OCI-LY7 (cell line): ENCODE results near the gene SOAT2. TPM values are rescaled to one million over a fixed set of nuclear protein-coding genes. Genes with fewer than 3 reads are reported as not detected.

ENCODE experiments used
- BruUV-seq: library from RNA; stranded (reverse); fragments of 400-500 nt; replicated peaks from 2 replicates; lab custom pipeline; 2021; lab: Mats Ljungman, UMichigan
- CTCF ChIA-PET: fragments of 300-600 bp; sonication (Branson Sonifier 250); formaldehyde crosslinking; loops from one replicate; lab custom pipeline; 2022; ENCODE audit warnings: antibody characterized with exemption; ENCODE audit not compliant: unreplicated experiment; lab: Charles Lee
- POLR2A ChIA-PET: fragments of 300-600 bp; sonication (Branson Sonifier 250); formaldehyde crosslinking; loops from one replicate; lab custom pipeline; 2022; ENCODE audit warnings: antibody characterized with exemption; lab: Charles Lee
- DNase-seq: peaks from one replicate; pipeline ENCODE4 v3.0.0-alpha.2; 2015; ENCODE audit warnings: low spot score
- H2AFZ ChIP-seq: fragments of 200-600 bp; sonication (generic), shearing (Covaris generic); 2 replicates; pipeline ENCODE4 v1.6.1; 2014; ENCODE audit warnings: mild to moderate bottlenecking, antibody characterized with exemption, low read length, moderate library complexity
- H3K27ac ChIP-seq: fragments of 200-600 bp; sonication (generic); 2 replicates; pipeline ENCODE4 v1.5.1; 2014; ENCODE audit warnings: mixed run types, low read depth, mild to moderate bottlenecking, moderate library complexity, low read length, inconsistent platforms; ENCODE audit not compliant: poor library complexity, severe bottlenecking
- H3K36me3 ChIP-seq: fragments of 200-600 bp; sonication (generic); 2 replicates; pipeline ENCODE4 v1.6.1; 2014; ENCODE audit warnings: mild to moderate bottlenecking, antibody characterized with exemption, low read length, moderate library complexity, mixed read lengths; ENCODE audit not compliant: insufficient read depth
- H3K4me1 ChIP-seq: fragments of 200-600 bp; sonication (generic); 2 replicates; pipeline ENCODE4 v1.5.1; 2014; ENCODE audit warnings: mild to moderate bottlenecking, low read length; ENCODE audit not compliant: insufficient read depth, poor library complexity, severe bottlenecking
- H3K4me2 ChIP-seq: fragments of 200-600 bp; sonication (generic); 2 replicates; pipeline ENCODE4 v1.6.1; 2014; ENCODE audit warnings: mild to moderate bottlenecking, low read length
- H3K4me3 ChIP-seq: fragments of 200-600 bp; sonication (generic); 2 replicates; pipeline ENCODE4 v1.5.1; 2014; ENCODE audit warnings: mild to moderate bottlenecking, low read depth, low read length; ENCODE audit not compliant: poor library complexity, severe bottlenecking
- H3K79me2 ChIP-seq: fragments of 200-600 bp; sonication (generic); 2 replicates; pipeline ENCODE4 v1.6.1; 2016; ENCODE audit warnings: low read depth, mild to moderate bottlenecking, low read length, moderate library complexity, mixed read lengths; ENCODE audit not compliant: insufficient read depth
- H3K9me2 ChIP-seq: fragments of 200-600 bp; sonication (generic); 2 replicates; pipeline ENCODE4 v1.6.1; 2016; ENCODE audit warnings: mild to moderate bottlenecking, low read length, mixed read lengths; ENCODE audit not compliant: insufficient read depth
- H3K9me3 ChIP-seq: fragments of 200-600 bp; sonication (generic); 2 replicates; pipeline ENCODE4 v1.6.1; 2014; ENCODE audit warnings: mild to moderate bottlenecking, mixed run types, low read length, mixed read lengths
- H4K20me1 ChIP-seq: fragments of 200-600 bp; sonication (generic); 2 replicates; pipeline ENCODE4 v1.6.1; 2014; ENCODE audit warnings: mild to moderate bottlenecking, antibody characterized with exemption, low read length, moderate library complexity, mixed read lengths; ENCODE audit not compliant: insufficient read depth
- EZH2phosphoT487 ChIP-seq: fragments of 200-600 bp; sonication (generic); IDR thresholded peaks from 2 replicates; pipeline ENCODE4 v1.6.1; 2018; ENCODE audit warnings: low read depth, borderline replicate concordance, mild to moderate bottlenecking, mixed run types, antibody characterized with exemption, low read length, moderate library complexity, mixed read lengths
- intact Hi-C: fragments of 100-400 bp; cut with micrococcal nuclease; formaldehyde crosslinking; loops from one replicate; pipeline ENCODE4 v1.10.0; 2022; ENCODE audit not compliant: unreplicated experiment
- total RNA-seq, 2 experiments: library from RNA; depleted of rRNA in 1 of 2; stranded (reverse); fragments of >200 nt in 1 of 2; shearing (Covaris generic) in 1 of 2; gene quantifications; 2 replicates each; pipeline ENCODE4 v1.2.3, GENCODE V29; 2014 to 2022
- TF ChIP-seq, protein P1 (sequence below): fragments of 200-600 bp; sonication (generic); conservative IDR thresholded peaks from 2 replicates; pipeline ENCODE4 v1.5.1; 2014; ENCODE audit warnings: mild to moderate bottlenecking, antibody characterized with exemption, low read length, moderate library complexity, mixed read lengths

SOAT2 gene
- total RNA-seq, 2 experiments from 2014 or later = 0.06 to 1.8 TPM

GRCh38 chr12:53133722-53134121 lies 30.4 kb downstream of the SOAT2 start:
- no peak for TF ChIP-seq EZH2phosphoT487
- TF ChIP-seq, protein P1, sequence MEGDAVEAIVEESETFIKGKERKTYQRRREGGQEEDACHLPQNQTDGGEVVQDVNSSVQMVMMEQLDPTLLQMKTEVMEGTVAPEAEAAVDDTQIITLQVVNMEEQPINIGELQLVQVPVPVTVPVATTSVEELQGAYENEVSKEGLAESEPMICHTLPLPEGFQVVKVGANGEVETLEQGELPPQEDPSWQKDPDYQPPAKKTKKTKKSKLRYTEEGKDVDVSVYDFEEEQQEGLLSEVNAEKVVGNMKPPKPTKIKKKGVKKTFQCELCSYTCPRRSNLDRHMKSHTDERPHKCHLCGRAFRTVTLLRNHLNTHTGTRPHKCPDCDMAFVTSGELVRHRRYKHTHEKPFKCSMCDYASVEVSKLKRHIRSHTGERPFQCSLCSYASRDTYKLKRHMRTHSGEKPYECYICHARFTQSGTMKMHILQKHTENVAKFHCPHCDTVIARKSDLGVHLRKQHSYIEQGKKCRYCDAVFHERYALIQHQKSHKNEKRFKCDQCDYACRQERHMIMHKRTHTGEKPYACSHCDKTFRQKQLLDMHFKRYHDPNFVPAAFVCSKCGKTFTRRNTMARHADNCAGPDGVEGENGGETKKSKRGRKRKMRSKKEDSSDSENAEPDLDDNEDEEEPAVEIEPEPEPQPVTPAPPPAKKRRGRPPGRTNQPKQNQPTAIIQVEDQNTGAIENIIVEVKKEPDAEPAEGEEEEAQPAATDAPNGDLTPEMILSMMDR = no peak
- Histone ChIP-seq H3K9me2 (no peaks in the 10 kb centered on the region), H3K4me1 (no peaks in the 10 kb centered on the region), H3K36me3 (no peaks in the 10 kb centered on the region), H3K9me3 (peaks cover 11% of the 10 kb centered on the region; the same call in 1 of the 2 replicates), H2AFZ (no peak overlapping the region), H3K79me2 (no peaks in the 10 kb centered on the region), H3K4me2 (no peak overlapping the region), H3K27ac (no peak overlapping the region), H3K4me3 (no peak overlapping the region), H4K20me1 (no peaks in the 10 kb centered on the region)
- no TSS peak for BruUV-seq
- ChIA-PET POLR2A (no interaction called here), CTCF (no interaction called here)
- DNase-seq = no peak
- intact Hi-C loops = no loop called here

DNA sequence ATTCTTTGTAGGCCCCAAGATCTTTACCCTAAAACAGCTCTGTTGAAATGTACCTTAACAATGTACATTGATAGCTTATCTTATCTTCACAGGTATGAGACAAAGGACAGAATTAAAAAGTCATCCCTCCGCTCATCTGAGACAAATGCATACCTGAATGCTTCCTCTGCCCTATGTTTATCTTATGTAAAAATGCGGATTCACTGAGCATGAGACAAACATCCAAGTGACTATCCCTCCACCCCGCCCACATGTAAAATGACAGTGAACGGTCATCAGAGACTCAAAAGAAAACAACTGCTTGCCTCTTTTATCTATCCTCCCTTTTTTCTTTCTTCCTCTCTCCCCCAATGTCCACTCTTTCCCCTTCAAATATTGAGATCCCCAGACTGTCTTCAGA lies 40.1 kb downstream of the SOAT2 start:
- no TSS peak for BruUV-seq
- intact Hi-C loops = no loop called here
- TF ChIP-seq, protein P1 = no peak
- TF ChIP-seq EZH2phosphoT487 = no peak
- ChIA-PET CTCF (no interaction called here), POLR2A (interaction anchor here (0.6 to 0.7 kb wide), 4 partner anchors 8 to 124 kb away, joined by 3 to 5 read pairs (median 4); no protein-coding TSS in a partner anchor)
- Histone ChIP-seq H3K27ac (no peak overlapping the region), H3K79me2 (no peaks in the 10 kb centered on the region), H3K9me3 (0 out of 2 replicates have a peak, but pooled peaks cover 6% of the 10 kb centered on the region), H2AFZ (no peak overlapping the region), H3K4me3 (no peak overlapping the region), H4K20me1 (no peaks in the 10 kb centered on the region), H3K36me3 (no peaks in the 10 kb centered on the region), H3K4me2 (no peak overlapping the region), H3K9me2 (no peaks in the 10 kb centered on the region), H3K4me1 (no peaks in the 10 kb centered on the region)
- no peak for DNase-seq

DNA sequence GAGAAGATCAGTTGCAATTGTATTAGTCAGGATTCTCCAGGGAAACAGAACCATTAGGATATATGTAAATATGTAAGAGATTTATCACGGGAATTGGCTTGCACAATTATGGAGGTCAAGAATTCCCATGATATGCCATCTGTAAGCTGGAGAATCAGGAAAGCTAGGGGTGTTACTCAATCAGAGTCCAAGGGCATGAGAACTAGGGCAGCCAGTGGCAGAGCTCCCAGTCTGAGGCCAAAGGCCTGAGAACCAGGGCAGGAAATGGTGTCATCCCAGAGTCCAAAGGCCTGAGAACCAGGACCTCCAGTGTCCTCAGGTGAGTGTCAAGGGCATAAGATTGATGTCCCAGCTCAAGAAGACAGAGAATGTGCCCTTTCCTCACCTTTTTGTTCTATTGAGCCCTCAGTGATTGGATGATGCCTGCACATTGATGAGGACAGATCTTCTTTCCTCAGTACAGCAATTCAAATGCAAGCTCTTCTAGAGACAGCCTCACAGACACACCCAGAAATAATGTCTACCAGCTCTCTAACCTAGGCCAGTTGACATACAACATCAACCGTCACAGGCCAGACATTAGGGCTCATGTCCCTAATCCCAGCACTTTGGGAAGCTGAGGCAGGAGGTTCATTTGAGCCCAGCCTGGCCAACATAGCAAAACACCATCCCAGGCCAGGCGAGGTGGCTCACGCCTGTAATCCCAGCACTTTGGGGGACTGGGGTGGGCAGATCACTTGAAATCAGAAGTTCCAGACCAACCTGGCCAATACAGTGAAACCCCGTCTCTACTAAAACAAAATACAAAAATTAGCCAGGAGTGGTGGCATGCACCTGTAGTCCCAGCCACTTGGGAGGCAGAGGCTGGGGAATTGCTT lies 42.3 kb downstream of the SOAT2 start:
- H3K9me3 ChIP-seq = no peaks in the 10 kb centered on the region
- H4K20me1 ChIP-seq = no peaks in the 10 kb centered on the region
- ChIA-PET CTCF (no interaction called here), POLR2A (interaction anchor here (0.6 to 1.3 kb wide), 3 partner anchors 15 to 108 kb away, joined by 3 to 4 read pairs (median 3); no protein-coding TSS in a partner anchor)
- H3K36me3 ChIP-seq = no peaks in the 10 kb centered on the region
- BruUV-seq = no TSS peak
- no peak overlapping the region for H3K4me2 ChIP-seq
- no peak overlapping the region for H3K27ac ChIP-seq
- intact Hi-C loops = no loop called here
- TF ChIP-seq, protein P1 = no peak
- TF ChIP-seq EZH2phosphoT487 = no peak
- H3K4me3 ChIP-seq = no peak overlapping the region
- H3K4me1 ChIP-seq = no peaks in the 10 kb centered on the region
- DNase-seq = no peak
- no peaks in the 10 kb centered on the region for H3K9me2 ChIP-seq
- no peak overlapping the region for H2AFZ ChIP-seq
- H3K79me2 ChIP-seq = no peaks in the 10 kb centered on the region
